HepG2 (cell line): ENCODE measurements around the gene MUTYH. TPM values are rescaled to one million over a fixed set of nuclear protein-coding genes. Genes with fewer than 3 reads are reported as not detected.

Experiments
- ADNP ChIP-seq: sonication (generic); formaldehyde crosslinking; IDR thresholded peaks from 2 replicates; pipeline ENCODE4 v1.4.0; 2020; ENCODE audit warnings: missing genetic modification reagents
- ATF1 ChIP-seq: IDR thresholded peaks from 2 replicates; pipeline ENCODE4 v1.6.1; 2016; ENCODE audit warnings: mild to moderate bottlenecking, control low read depth
- ELF1 ChIP-seq: sonication (generic); formaldehyde crosslinking; IDR thresholded peaks from 2 replicates; pipeline ENCODE4 v1.4.0; 2020; ENCODE audit warnings: missing genetic modification reagents
- GTF3A ChIP-seq: sonication (generic); formaldehyde crosslinking; conservative IDR thresholded peaks from 2 replicates; pipeline ENCODE4 v1.4.0; 2020; ENCODE audit warnings: mild to moderate bottlenecking, missing genetic modification reagents
- HNRNPLL ChIP-seq: fragments of 200-400 bp; formaldehyde crosslinking; IDR thresholded peaks from 2 replicates; pipeline ENCODE4 v1.6.1; 2017; ENCODE audit warnings: mild to moderate bottlenecking, low read depth, low read length; ENCODE audit not compliant: poor library complexity, severe bottlenecking
- JUN ChIP-seq: sonication (generic); formaldehyde crosslinking; IDR thresholded peaks from 2 replicates; pipeline ENCODE4 v1.4.0; 2020; ENCODE audit warnings: mild to moderate bottlenecking, missing genetic modification reagents
- KDM3A ChIP-seq: IDR thresholded peaks from 2 replicates; pipeline ENCODE4 v1.6.1; 2018; ENCODE audit warnings: low read depth, missing compliant biosample characterization
- MAFK ChIP-seq, 2 experiments: IDR thresholded peaks in 1 of 2; conservative IDR thresholded peaks in 1 of 2; 2 replicates each; pipeline ENCODE4 v1.6.1; 2011; ENCODE audit warnings: improper control_type of control experiment in 2 of 2, low read length in 2 of 2
- NFE2 ChIP-seq: sonication (generic); formaldehyde crosslinking; IDR thresholded peaks from 2 replicates; pipeline ENCODE4 v1.4.0; 2020; ENCODE audit warnings: missing genetic modification reagents
- POLR2AphosphoS2 ChIP-seq: IDR thresholded peaks from 2 replicates; pipeline ENCODE4 v1.6.1; 2011; ENCODE audit warnings: low read depth, low read length, improper control_type of control experiment
- RARA ChIP-seq: IDR thresholded peaks from 2 replicates; pipeline ENCODE4 v1.6.1; 2016; ENCODE audit warnings: missing genetic modification reagents, missing compliant biosample characterization
- REXO4 ChIP-seq: sonication (generic); formaldehyde crosslinking; IDR thresholded peaks from 2 replicates; pipeline ENCODE4 v1.8.0; 2022; ENCODE audit warnings: missing genetic modification reagents, mild to moderate bottlenecking, borderline replicate concordance
- SIX4 ChIP-seq: sonication (generic); formaldehyde crosslinking; IDR thresholded peaks from 2 replicates; pipeline ENCODE4 v1.4.0; 2020; ENCODE audit warnings: missing genetic modification reagents
- SRSF4 ChIP-seq: fragments of 200-400 bp; formaldehyde crosslinking; IDR thresholded peaks from one replicate; pipeline ENCODE4 v1.6.1; 2018; ENCODE audit warnings: mild to moderate bottlenecking, low read depth, low read length, moderate library complexity; ENCODE audit not compliant: poor library complexity, severe bottlenecking
- SUZ12 ChIP-seq: fragments of 150-350 bp; IDR thresholded peaks from 2 replicates; pipeline ENCODE4 v1.6.1; 2014; ENCODE audit warnings: low read depth, low read length
- YEATS4 ChIP-seq: sonication (generic); formaldehyde crosslinking; IDR thresholded peaks from 2 replicates; pipeline ENCODE4 v1.4.0; 2020; ENCODE audit warnings: missing genetic modification reagents, borderline replicate concordance
- ZNF24 ChIP-seq: fragments of 450-650 bp; IDR thresholded peaks from 2 replicates; pipeline ENCODE4 v1.6.1; 2017; ENCODE audit warnings: antibody characterized with exemption, mild to moderate bottlenecking
- ZNF263 ChIP-seq: sonication (generic); formaldehyde crosslinking; IDR thresholded peaks from 2 replicates; pipeline ENCODE4 v1.4.0; 2020; ENCODE audit warnings: missing genetic modification reagents
- ZNF451 ChIP-seq: sonication (generic); formaldehyde crosslinking; IDR thresholded peaks from 2 replicates; pipeline ENCODE4 v1.5.0; 2020; ENCODE audit warnings: mild to moderate bottlenecking, missing genetic modification reagents
- ZNF569 ChIP-seq: sonication (generic); formaldehyde crosslinking; IDR thresholded peaks from 2 replicates; pipeline ENCODE4 v1.5.0; 2020; ENCODE audit warnings: mild to moderate bottlenecking, missing genetic modification reagents, moderate library complexity, borderline replicate concordance
- ZNF570 ChIP-seq: sonication (generic); formaldehyde crosslinking; IDR thresholded peaks from 2 replicates; pipeline ENCODE4 v1.4.0; 2020; ENCODE audit warnings: mild to moderate bottlenecking, missing genetic modification reagents, borderline replicate concordance
- ZNF674 ChIP-seq: sonication (generic); formaldehyde crosslinking; IDR thresholded peaks from 2 replicates; pipeline ENCODE4 v1.5.0; 2020; ENCODE audit warnings: low read depth, mild to moderate bottlenecking, missing genetic modification reagents
- ZNF7 ChIP-seq: IDR thresholded peaks from 2 replicates; pipeline ENCODE4 v1.6.1; 2016; ENCODE audit warnings: missing biosample characterization, missing genetic modification reagents
- ZSCAN30 ChIP-seq: sonication (generic); formaldehyde crosslinking; IDR thresholded peaks from 2 replicates; pipeline ENCODE4 v1.5.0; 2020; ENCODE audit warnings: mild to moderate bottlenecking, missing genetic modification reagents
- polyA plus RNA-seq, 8 experiments: library from polyadenylated mRNA; depleted of rRNA in 3 of 8; stranded (reverse) in 7 of 8; unstranded in 1 of 8; fragments of >200 nt; fragmentation: Illumina TruSeq in 4 of 8; extraction: Trizol in 4 of 8; gene quantifications; 2 replicates each; pipeline versions ENCODE4 v1.2.1 to v1.2.3, GENCODE V29; 2011 to 2016; ENCODE audit warnings: low read depth in 4 of 8, missing spikeins in 1 of 8, mixed read lengths in 1 of 8; ENCODE audit not compliant: insufficient read depth in 1 of 8
- total RNA-seq, 5 experiments: library from RNA; depleted of rRNA; stranded (reverse); fragments of >200 nt; fragmentation: Illumina TruSeq; extraction: Trizol; gene quantifications; 2 replicates each; pipeline ENCODE4 v1.2.3, GENCODE V29; 2016; ENCODE audit warnings: low read depth in 1 of 5
- TF ChIP-seq, protein P1 (sequence below): sonication (generic); formaldehyde crosslinking; IDR thresholded peaks from 2 replicates; pipeline ENCODE4 v1.5.1; 2020; ENCODE audit warnings: mild to moderate bottlenecking, missing genetic modification reagents, moderate library complexity
- TF ChIP-seq, protein P2 (sequence below): sonication (generic); formaldehyde crosslinking; IDR thresholded peaks from 2 replicates; pipeline ENCODE4 v1.5.0; 2020; ENCODE audit warnings: mild to moderate bottlenecking, missing genetic modification reagents
- TF ChIP-seq, protein P3 (sequence below): IDR thresholded peaks from 2 replicates; pipeline ENCODE4 v1.6.1; 2016; ENCODE audit warnings: low read depth, borderline replicate concordance

Gene MUTYH
- total and polyA plus RNA-seq, 2 of the 13 experiments (the other 11 are each of a cell fraction or from before 2014, with no cell fraction given), result 16.3 to 17.1 TPM

DNA sequence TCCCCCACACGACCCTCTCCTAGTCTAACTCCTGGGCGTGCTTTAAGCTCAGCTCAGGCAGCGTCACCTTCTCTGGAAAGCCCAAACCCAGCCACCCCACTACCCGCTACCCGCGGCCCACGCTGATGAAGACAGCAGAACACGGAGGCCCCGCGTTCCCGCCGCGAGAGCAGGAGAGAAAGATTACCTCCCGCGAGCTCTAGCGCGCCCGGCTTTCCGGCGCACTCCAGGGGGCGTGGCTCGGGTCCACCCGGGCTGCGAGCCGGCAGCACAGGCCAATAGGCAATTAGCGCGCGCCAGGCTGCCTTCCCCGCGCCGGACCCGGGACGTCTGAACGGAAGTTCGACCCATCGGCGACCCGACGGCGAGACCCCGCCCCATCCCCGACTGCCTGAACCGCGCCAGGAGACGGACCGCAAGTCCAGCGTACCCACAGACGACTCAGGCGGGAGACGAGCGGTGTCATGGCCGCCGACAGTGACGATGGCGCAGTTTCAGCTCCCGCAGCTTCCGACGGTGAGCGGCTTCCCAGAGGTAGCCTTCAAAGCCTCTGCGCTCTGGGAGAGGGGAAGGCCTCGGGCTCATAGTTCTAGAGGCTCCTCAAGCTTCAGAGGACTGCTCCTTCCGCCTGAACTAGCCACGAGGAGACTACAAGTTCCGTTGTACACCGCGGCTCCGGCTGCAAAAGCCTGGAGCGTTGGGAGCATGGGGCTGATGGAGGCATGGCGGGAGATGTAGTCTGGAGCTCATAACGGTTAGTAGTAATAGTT lies at the start of gene MUTYH, which contains the start of gene TOE1 (continued):
- TF ChIP-seq YEATS4, result peak; percentile 89
- TF ChIP-seq JUN (CRISPR knock-in tag), result peak; percentile 45; the same call in 1 of the 2 replicates
- peak; percentile 83 for TF ChIP-seq HNRNPLL
- no peak for TF ChIP-seq ZNF570 (CRISPR knock-in tag)
- no peak for TF ChIP-seq ZNF24
- TF ChIP-seq, protein P1, sequence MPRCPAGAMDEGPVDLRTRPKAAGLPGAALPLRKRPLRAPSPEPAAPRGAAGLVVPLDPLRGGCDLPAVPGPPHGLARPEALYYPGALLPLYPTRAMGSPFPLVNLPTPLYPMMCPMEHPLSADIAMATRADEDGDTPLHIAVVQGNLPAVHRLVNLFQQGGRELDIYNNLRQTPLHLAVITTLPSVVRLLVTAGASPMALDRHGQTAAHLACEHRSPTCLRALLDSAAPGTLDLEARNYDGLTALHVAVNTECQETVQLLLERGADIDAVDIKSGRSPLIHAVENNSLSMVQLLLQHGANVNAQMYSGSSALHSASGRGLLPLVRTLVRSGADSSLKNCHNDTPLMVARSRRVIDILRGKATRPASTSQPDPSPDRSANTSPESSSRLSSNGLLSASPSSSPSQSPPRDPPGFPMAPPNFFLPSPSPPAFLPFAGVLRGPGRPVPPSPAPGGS, result peak; percentile 44
- peak; percentile 67 for TF ChIP-seq ATF1
- TF ChIP-seq ELF1 (CRISPR knock-in tag), result peak; percentile 72
- 0 out of 2 replicates have a peak, but pooled peaks have one; percentile 61 for TF ChIP-seq REXO4
- no peak for TF ChIP-seq SIX4 (CRISPR knock-in tag)
- TF ChIP-seq, protein P2, sequence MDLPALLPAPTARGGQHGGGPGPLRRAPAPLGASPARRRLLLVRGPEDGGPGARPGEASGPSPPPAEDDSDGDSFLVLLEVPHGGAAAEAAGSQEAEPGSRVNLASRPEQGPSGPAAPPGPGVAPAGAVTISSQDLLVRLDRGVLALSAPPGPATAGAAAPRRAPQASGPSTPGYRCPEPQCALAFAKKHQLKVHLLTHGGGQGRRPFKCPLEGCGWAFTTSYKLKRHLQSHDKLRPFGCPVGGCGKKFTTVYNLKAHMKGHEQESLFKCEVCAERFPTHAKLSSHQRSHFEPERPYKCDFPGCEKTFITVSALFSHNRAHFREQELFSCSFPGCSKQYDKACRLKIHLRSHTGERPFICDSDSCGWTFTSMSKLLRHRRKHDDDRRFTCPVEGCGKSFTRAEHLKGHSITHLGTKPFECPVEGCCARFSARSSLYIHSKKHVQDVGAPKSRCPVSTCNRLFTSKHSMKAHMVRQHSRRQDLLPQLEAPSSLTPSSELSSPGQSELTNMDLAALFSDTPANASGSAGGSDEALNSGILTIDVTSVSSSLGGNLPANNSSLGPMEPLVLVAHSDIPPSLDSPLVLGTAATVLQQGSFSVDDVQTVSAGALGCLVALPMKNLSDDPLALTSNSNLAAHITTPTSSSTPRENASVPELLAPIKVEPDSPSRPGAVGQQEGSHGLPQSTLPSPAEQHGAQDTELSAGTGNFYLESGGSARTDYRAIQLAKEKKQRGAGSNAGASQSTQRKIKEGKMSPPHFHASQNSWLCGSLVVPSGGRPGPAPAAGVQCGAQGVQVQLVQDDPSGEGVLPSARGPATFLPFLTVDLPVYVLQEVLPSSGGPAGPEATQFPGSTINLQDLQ (CRISPR knock-in tag), result no peak
- TF ChIP-seq ZNF7, result no peak
- peak; percentile 35; the same call in 1 of the 2 replicates for TF ChIP-seq POLR2AphosphoS2
- TF ChIP-seq ZNF674 (CRISPR knock-in tag), result 0 out of 2 replicates have a peak, but pooled peaks have one; percentile 41
- no peak; the same call in 1 of the 2 replicates for TF ChIP-seq ZSCAN30 (CRISPR knock-in tag)
- peak; percentile 95; the same call in 1 of the 2 replicates for TF ChIP-seq ZNF451 (CRISPR knock-in tag)
- TF ChIP-seq NFE2 (CRISPR knock-in tag), result no peak
- no peak for TF ChIP-seq ADNP (CRISPR knock-in tag)
- TF ChIP-seq SUZ12, result peak; percentile 43; the same call in 1 of the 2 replicates
- no peak for TF ChIP-seq SRSF4
- TF ChIP-seq KDM3A (CRISPR knock-in tag), result no peak; the same call in 1 of the 2 replicates
- TF ChIP-seq GTF3A, result 0 out of 2 replicates have a peak, but pooled peaks have one; percentile 34
- TF ChIP-seq, protein P3, sequence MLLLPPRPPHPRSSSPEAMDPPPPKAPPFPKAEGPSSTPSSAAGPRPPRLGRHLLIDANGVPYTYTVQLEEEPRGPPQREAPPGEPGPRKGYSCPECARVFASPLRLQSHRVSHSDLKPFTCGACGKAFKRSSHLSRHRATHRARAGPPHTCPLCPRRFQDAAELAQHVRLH, result no peak
- peak; percentile 57; the same call in 1 of the 2 replicates for TF ChIP-seq RARA (CRISPR knock-in tag)
- no peak for TF ChIP-seq ZNF569 (CRISPR knock-in tag)
- no peak for TF ChIP-seq MAFK (conservative IDR thresholded peaks at IDR 0.05 in 1 of 2, IDR thresholded peaks at IDR 0.05 in 1 of 2; ENCODE audit: low read length in 2 of 2)
- TF ChIP-seq ZNF263 (CRISPR knock-in tag), result peak; percentile 9; the same call in 1 of the 2 replicates
